ENCODE measurements around the gene LAMB1. TPM values are rescaled to one million over a fixed set of nuclear protein-coding genes. Genes with fewer than 3 reads are reported as not detected.
"Not testable (repeated sequence)": the region's sequence is repeated elsewhere in the genome, so short reads cannot be mapped to it uniquely, and the experiment has no call there.

The LAMB1 gene
- total and polyA plus RNA-seq, 2 donors from 2014 or later, result 140 to 312 TPM

DNA sequence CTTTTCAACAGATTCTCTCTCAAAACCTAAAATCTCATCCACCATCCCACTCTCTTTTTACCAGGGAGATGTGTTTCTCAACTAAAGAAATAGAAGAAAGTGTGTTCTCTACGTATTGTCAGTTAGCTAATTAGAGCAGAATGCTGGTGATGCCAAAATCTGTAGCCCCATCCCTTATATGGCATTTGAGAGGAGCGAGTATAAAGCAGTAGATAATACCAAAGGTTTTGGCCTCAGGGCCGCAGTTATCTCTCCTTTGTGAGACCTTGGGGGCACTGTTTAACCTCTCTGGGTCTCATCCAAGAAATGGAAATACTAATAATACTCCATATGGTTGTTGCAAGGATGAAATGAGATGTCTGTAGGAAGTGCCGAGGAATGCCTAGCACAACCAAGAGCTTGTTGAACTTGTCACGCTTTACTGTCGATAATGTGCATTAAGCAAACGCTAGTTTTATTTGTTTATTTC is 112.4 kb downstream of the LAMB1 start:
- intact Hi-C loops (cut with DNase I), result no loop called here
- no peak for FAIRE-seq
- peak overlapping the region; percentile 95 to 98 for H3K27ac ChIP-seq (ENCODE audit: low read depth in 2 of 2, low read length in 2 of 2)

DNA sequence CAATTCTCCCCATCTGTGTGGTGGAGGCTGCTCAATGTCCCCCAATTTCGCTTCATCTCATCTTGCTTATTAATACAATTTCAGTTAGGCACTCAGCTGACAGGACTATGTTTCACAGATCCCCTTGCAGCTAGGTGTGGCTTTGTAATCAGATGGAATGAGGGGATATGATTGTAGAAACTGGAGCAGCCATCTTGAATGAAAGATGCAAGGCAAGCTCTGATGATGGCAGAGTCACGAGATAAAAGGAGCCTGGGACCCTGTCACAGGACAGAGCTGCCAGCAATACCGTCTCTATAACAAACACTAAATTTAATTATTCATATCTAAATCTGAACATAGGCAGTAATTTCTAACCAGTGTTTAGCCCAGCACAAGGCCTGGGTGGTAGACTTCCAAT is 113.0 kb downstream of the LAMB1 start:
- peak overlapping the region in 1 of 2 donors; percentile 95 for H3K27ac ChIP-seq (ENCODE audit: low read depth in 2 of 2, low read length in 2 of 2)
- intact Hi-C loops (cut with DNase I), result no loop called here
- peaks cover 0 to under 1% (median 0%) of the 10 kb centered on the region in 3 donors for H3K36me3 ChIP-seq (ENCODE audit: control insufficient read depth in 2 of 3, insufficient read depth in 3 of 3, low read length in 3 of 3)

More for the DNA sequence above, 112.4 kb downstream of the LAMB1 start:
- Histone ChIP-seq H3K36me3 (ENCODE audit: control insufficient read depth in 2 of 3, insufficient read depth in 3 of 3, low read length in 3 of 3) (peaks cover 0 to 5% (median 0%) of the 10 kb centered on the region in 3 donors), H3K9me3 (ENCODE audit: control insufficient read depth in 2 of 3, insufficient read depth in 1 of 3, low read length in 3 of 3) (no peaks in the 10 kb centered on the region), H3K27me3 (ENCODE audit: control insufficient read depth, insufficient read depth, low read length) (no peaks in the 10 kb centered on the region), H3K4me1 (ENCODE audit: control insufficient read depth in 2 of 3, insufficient read depth in 2 of 3, low read depth in 1 of 3, low read length in 3 of 3) (peaks cover 0 to 11% (median 3%) of the 10 kb centered on the region in 3 donors), H3K9ac (ENCODE audit: low read length in 3 of 3) (peak overlapping the region; percentile 62 to 90 (median 80)), H3K4me3 (ENCODE audit: low read length in 3 of 3) (peak overlapping the region; percentile 87 to 95 (median 91))
- DNase-seq, result no peak
- TF ChIP-seq, protein P1, sequence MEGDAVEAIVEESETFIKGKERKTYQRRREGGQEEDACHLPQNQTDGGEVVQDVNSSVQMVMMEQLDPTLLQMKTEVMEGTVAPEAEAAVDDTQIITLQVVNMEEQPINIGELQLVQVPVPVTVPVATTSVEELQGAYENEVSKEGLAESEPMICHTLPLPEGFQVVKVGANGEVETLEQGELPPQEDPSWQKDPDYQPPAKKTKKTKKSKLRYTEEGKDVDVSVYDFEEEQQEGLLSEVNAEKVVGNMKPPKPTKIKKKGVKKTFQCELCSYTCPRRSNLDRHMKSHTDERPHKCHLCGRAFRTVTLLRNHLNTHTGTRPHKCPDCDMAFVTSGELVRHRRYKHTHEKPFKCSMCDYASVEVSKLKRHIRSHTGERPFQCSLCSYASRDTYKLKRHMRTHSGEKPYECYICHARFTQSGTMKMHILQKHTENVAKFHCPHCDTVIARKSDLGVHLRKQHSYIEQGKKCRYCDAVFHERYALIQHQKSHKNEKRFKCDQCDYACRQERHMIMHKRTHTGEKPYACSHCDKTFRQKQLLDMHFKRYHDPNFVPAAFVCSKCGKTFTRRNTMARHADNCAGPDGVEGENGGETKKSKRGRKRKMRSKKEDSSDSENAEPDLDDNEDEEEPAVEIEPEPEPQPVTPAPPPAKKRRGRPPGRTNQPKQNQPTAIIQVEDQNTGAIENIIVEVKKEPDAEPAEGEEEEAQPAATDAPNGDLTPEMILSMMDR (IDR thresholded peaks at IDR 0.05; ENCODE audit: borderline replicate concordance, extremely low read depth, insufficient read depth), result no peak

DNA sequence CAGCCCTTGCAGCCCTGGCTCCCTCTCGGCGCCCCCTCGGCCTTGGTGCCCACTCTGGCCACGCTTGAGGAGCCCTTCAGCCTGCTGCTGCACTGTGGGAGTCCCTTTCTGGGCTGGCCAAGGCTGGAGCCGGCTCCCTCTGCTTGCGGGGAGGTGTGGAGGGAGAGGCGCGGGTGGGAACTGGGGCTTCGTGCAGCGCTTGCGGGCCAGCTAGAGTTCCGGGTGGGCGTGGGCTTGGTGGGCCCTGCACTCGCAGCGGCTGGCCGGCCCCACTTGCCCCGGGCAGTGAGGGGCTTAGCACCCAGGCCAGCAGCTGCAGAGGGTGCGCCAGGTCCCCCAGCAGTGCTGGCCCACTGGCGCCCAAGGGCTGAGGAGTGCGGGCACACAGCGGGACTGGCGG is 115.1 kb downstream of the LAMB1 start:
- H3K4me3 ChIP-seq (ENCODE audit: low read length in 3 of 3); H3K36me3 ChIP-seq (ENCODE audit: control insufficient read depth in 2 of 3, insufficient read depth in 3 of 3, low read length in 3 of 3); FAIRE-seq; H3K9me3 ChIP-seq (ENCODE audit: control insufficient read depth in 2 of 3, insufficient read depth in 1 of 3, low read length in 3 of 3); H3K27me3 ChIP-seq (ENCODE audit: control insufficient read depth, insufficient read depth, low read length); H3K27ac ChIP-seq (ENCODE audit: low read depth in 2 of 2, low read length in 2 of 2); H3K4me1 ChIP-seq (ENCODE audit: control insufficient read depth in 2 of 3, insufficient read depth in 2 of 3, low read depth in 1 of 3, low read length in 3 of 3); H3K9ac ChIP-seq (ENCODE audit: low read length in 3 of 3); DNase-seq; intact Hi-C loops (cut with DNase I): not testable (repeated sequence)

More for the DNA sequence above, 113.0 kb downstream of the LAMB1 start:
- TF ChIP-seq, protein P1 (IDR thresholded peaks at IDR 0.05; ENCODE audit: borderline replicate concordance, extremely low read depth, insufficient read depth), result no peak
- no peak for FAIRE-seq
- no peak overlapping the region for H3K9ac ChIP-seq (ENCODE audit: low read length in 3 of 3)
- no peak overlapping the region for H3K4me3 ChIP-seq (ENCODE audit: low read length in 3 of 3)
- peaks cover 0 to 11% (median 3%) of the 10 kb centered on the region in 3 donors for H3K4me1 ChIP-seq (ENCODE audit: control insufficient read depth in 2 of 3, insufficient read depth in 2 of 3, low read depth in 1 of 3, low read length in 3 of 3)
- H3K27me3 ChIP-seq (ENCODE audit: control insufficient read depth, insufficient read depth, low read length), result no peaks in the 10 kb centered on the region
- H3K9me3 ChIP-seq (ENCODE audit: control insufficient read depth in 2 of 3, insufficient read depth in 1 of 3, low read length in 3 of 3), result no peaks in the 10 kb centered on the region
- DNase-seq, result no peak

DNA sequence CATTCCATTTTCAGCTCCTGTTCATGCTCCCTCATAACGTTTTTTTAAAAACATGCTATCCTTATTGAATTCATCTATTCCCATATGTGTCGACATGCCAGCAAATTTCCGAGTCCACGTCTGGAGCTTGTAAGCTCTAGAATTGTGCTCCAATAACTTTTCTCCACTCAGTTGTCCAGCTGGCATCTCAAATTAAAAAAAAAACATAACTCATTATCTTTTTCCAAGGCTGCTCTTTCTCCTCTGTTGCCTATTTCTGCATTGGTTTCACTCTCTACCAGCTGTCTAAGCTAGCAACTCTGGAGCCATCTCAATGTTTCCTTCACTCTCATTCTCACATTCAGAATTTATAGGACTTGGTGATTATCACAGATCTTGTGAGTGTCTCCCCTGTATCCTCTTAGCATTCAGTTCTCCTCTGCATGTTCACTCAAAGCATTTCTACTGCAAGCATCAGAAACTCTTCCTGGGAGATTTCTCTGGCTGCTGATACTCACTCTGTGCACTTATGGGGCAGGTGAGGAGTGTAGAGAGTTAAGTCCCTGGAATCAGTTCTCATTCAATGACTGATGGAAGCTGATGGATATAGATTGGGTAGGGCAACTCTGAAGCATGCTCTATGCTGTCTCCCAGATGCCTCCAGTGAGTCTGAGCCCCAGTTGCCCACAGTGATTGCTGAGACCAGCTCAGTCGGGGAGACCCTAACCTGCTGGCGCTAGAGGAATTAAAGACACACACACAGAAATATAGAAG is 118.7 kb downstream of the LAMB1 start:
- H3K9ac ChIP-seq (ENCODE audit: low read length in 3 of 3), result no peak overlapping the region
- H3K36me3 ChIP-seq (ENCODE audit: control insufficient read depth in 2 of 3, insufficient read depth in 3 of 3, low read length in 3 of 3), result no peaks in the 10 kb centered on the region
- TF ChIP-seq, protein P1 (IDR thresholded peaks at IDR 0.05; ENCODE audit: borderline replicate concordance, extremely low read depth, insufficient read depth), result no peak
- H3K4me3 ChIP-seq (ENCODE audit: low read length in 3 of 3), result no peak overlapping the region
- H3K27me3 ChIP-seq (ENCODE audit: control insufficient read depth, insufficient read depth, low read length), result no peaks in the 10 kb centered on the region
- no peak overlapping the region for H3K27ac ChIP-seq (ENCODE audit: low read depth in 2 of 2, low read length in 2 of 2)
- H3K4me1 ChIP-seq (ENCODE audit: control insufficient read depth in 2 of 3, insufficient read depth in 2 of 3, low read depth in 1 of 3, low read length in 3 of 3), result no peaks in the 10 kb centered on the region
- intact Hi-C loops (cut with DNase I), result no loop called here
- FAIRE-seq (no peak), DNase-seq (no peak)
- no peaks in the 10 kb centered on the region for H3K9me3 ChIP-seq (ENCODE audit: control insufficient read depth in 2 of 3, insufficient read depth in 1 of 3, low read length in 3 of 3)

All from kidney (tissue), 14 donors.